NCI-H2029 treated with DMSO at 0.1 percent for 48 hours (cell line): ENCODE results near the gene CDK6.

Experiments
- DNase-seq: peaks from one replicate; lab custom pipeline; 2025; lab: John Stamatoyannopoulos, UW

Gene CDK6

GRCh38 chr7:92845736-92846135 is 9.4 kb upstream of the CDK6 start:
- no peak for DNase-seq

- DNase-seq, result no peak
Observed at GRCh38 chr7:92843781-92844180, 7.4 kb upstream of the CDK6 start.

- DNase-seq, result no peak
Observed at GRCh38 chr7:92843034-92843760, 6.8 kb upstream of the CDK6 start.

- DNase-seq, result no peak
Observed at GRCh38 chr7:92841192-92841591, 4.8 kb upstream of the CDK6 start.

- no peak for DNase-seq
Observed at GRCh38 chr7:92840316-92840715, 3.9 kb upstream of the CDK6 start.

GRCh38 chr7:92839901-92840300 is 3.5 kb upstream of the CDK6 start:
- no peak for DNase-seq

GRCh38 chr7:92838934-92839333 is 2.6 kb upstream of the CDK6 start:
- no peak for DNase-seq

DNA sequence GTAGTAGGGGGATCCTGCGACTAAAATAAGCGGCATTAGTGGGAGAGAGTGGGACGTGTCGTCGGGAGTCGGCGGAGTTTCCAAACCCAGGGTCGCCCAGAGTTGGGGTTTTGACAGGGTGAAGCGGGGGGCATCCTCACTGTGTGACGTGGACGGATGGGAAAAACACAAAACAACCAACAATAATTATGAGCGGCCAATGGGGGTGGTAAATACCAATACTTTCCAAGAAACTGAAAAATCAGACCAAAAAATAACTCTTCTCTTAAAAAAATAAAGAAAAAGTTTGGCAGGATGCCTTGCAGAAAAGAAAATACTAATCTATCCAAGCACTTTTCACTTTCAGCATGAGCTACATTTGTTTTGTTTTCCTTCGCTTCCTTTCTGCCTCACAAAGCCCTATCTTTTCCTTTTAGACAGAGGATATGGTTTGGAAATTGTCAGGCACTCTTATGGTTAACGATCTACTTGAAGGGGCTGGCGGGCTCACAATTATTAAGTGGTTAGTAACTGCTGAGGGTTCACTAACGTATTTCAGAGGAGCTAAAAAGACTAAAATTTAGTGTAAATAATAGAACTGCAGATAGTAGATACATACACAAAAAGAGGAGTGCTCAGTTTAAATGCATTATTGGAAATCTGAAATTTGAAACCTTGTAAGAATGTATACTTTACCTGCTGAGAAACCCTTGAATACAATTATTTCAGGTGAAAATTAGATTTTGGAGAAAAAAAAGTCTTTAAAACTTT is 802 bp upstream of the CDK6 start:
- no peak for DNase-seq

- no peak for DNase-seq
Observed at GRCh38 chr7:92835851-92836488, 403 bp downstream of the CDK6 start.

DNA sequence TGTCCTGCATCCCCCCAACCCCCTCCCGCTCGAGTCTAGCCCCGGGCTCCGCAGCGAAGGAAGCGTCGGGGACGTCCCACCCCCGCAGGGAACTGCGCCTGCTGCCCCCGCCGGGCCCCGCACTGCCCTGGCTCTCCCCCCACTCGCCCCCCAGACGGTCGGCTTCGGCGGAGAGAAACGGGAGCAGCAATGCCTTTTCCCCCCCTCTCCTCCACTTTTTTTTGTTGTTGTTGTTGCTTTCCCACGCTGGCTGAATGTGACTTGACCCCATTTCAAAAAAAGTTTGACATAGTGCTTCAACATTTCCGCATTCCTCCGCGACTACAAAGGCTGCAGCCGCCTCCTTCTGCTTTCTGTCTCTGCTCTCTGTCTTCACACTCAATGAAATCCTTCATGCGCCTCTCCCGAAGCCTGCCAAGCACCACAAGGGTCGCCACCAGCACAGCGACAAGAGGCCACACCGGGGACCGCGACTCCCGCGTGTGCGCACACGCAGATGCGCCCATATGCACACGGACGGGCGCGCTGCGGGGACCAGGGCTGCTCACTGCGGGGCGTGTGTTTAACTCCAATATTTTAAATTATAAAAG is 1.0 kb downstream of the CDK6 start:
- DNase-seq, result no peak

DNA sequence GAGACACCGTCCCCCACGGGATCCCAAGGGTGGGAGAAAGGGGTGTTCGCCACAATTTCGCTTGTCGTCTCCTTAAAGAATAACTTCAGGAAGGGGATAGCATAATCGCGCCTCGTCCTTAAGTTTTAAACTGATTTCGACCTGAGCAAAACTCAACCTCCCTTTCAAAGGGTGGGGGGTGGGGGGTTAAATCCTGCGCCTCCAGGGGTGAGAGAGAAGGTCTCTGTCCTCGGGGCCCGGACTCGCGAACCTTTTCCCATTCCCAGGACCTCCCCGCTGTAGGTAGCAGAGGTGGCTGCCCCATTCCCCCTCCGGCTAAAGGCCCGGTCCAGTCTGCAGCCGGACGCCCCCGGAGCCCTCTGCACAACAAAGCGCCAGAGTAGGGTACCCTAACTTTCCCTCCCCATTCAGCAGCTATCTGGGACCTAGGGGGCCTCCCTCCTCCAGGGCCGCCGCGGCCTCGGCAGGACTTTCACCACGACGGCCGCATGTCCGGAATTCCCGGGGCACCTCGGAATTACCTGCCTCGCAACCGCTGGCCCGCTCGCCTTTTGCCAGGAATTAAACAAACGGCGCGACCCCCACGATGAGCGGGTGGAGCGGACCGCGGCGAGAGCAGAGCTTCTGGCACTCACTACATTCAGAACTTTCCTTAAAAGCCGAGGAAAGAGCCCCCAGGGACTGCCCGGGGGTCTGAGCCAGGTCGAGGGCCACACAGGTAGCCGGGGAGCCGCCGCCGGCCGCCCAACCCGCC is 1.7 kb downstream of the CDK6 start:
- DNase-seq, result no peak

DNA sequence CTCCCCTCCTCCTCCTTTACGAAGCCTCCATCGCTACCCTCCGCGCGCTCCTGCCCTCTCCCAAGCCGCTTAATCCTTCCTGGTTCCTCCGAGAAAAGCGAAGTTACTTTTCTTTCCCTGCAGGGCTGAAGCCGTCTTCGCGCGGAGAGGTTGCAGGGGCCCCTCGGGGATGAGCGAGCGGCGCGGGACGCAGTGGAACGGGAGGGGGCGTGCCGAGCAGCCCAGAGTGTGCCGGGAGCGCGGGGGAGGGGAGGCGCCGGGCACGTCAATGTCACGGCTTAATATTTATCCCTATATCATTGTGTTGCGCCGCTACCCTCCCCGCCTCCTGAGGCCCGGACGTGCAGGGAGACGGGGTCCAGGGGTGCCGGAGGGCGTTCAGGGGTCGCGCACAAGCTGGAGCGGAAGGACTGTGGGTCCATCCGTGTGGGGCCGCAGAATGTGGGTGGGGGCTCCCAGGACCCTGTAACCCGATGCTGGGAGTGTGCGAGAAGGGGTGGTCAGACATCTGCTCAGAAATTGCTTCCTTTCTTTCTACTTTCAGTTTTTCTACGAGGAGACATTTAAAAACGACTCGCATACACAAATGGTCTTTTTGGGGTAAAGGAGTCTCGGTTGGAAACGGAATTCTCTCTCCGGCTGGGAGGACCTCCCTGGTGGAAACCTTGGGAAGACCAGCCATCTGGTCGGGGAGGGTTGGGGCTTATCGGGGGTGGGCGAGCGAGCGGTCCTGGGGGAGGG is 2.4 kb downstream of the CDK6 start:
- DNase-seq, result no peak

DNA sequence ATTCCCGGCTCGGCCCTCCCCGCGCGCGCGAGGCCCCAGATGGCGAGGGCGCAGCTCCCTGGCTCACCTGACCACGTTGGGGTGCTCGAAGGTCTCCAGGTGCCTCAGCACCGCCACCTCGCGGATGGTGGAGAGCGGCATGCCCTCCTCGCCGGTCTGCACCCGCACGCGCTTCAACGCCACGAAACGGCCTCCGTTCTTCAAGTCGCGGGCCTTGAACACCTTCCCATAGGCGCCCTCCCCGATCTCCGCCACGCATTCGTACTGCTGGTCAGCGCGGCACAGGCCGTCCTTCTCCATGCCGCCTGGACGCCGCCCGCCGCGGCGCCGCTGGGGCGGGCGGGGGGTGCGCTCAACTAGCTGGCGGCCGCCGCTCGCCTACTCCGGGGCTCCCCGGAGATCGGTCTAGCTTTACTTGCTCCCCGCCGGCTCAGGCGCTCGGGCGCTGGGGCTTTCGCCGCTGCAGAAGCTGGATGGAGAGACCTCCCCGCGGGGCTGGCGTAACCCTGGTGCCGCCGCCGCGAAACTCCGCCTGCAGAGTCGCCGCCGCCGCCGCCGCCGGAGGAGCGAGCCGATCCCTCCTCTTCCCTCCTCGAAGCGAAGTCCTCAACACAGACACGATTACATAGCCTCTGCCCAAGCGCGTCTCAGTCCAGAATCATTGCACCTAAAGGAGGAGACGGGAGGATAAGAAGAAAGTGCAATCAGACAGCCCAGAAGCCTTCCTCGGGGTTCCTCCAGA is 3.2 kb downstream of the CDK6 start:
- no peak for DNase-seq

GRCh38 chr7:92832534-92833023 is 3.8 kb downstream of the CDK6 start:
- DNase-seq, result no peak

DNA sequence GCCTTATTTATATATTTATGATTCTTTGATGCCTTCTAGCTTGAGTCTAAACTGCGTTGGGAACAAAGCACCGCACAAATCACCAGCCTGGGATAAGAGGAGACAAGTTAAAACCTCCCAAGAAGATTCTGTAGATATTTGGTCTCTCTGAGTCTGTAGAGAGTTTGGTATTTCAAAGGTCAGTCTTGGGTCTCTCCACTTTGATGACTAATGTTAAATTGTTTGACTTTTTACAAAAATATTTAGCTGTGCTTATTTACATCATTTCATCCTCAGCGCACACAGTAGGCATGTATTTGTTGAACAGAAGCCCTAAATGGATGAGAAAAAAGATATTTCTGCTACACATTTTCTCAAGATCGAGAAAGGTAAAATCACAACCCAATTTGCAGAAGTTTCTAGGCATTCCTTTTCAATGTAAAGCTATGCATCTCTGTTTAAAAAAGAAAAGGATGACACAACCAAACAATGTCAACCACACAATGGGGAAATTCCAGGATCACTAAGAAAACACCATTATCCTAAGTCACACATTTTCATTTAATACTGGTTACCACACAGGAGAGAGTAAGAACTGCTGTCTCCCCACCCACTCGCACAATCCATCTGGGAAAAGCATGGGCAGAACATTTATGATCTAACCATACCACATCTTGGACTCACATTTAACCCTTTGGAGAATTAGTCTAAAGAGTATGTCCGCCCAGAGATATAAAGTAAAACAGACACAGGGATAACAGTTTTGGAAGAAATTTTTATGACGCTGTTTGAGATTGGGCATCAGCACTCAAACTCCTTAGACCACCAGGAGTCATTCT is 4.4 kb downstream of the CDK6 start:
- no peak for DNase-seq

DNA sequence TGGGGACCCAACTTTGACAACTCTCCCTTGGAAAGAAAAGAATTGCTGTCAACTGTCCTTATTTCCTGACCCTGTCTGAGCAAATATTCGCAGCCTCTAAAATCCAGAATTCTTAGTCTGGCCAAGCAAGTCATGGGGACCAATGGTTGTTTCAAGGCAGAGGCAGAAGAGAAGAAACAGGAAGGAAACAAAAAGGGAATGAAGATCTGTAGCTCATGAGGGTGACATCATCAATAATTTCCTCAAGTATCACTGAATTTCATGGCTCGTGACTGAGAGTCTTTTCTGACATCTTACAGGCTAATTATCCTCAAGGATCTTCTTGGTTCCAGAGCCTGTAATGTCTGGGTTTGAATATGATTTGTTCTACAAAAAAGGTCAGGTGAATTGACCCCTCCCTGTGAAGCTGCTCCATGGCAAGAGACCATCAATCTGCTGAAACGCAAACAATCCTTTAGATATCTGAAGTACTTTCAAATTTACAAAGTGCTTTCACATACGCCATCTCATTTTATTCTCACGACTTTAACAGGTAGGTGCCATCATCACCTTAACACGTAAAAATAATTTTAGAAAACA is 5.8 kb downstream of the CDK6 start:
- DNase-seq, result no peak

DNA sequence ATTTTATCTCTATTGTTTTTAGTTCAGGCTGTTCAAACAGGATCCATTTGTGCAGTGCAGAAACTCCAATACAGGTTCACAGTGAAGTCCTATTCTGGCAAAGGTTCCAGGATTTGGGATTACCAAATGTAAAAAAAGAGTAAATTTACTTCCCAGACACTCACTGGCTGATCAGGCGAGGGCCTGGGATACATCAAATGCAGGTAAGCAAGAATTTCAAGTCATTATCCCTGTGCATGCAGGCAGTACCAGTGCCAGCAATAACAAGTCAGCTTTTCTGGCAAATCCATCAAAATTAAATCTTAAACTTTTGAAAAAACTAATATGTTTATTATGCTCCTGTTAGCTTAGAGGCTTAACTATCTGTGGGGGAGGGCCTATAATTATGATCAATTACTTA is 6.3 kb downstream of the CDK6 start:
- no peak for DNase-seq

GRCh38 chr7:92827464-92828120 is 8.8 kb downstream of the CDK6 start:
- no peak for DNase-seq
